ENCODE data around the gene SOX6.

DNA sequence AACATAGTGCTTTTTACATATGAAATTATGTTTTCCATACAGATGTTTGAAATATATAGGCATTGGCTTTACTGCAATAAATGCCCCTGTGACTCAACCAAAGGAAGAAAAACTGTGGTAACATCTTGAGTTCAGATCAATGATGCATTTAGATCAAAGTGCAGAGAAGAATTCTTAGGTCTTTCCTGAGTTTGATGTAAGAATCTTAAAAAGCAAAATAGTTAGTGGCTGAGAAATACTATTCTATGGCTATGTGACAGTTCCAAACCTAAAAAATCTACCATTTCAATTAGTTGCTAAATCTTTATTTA lies 93.7 kb downstream of the SOX6 start:
- TF ChIP-seq TCF7L2 (IDR thresholded peaks at IDR 0.05; ENCODE audit: low read depth, low read length): no peak
- TF ChIP-seq, protein P1, sequence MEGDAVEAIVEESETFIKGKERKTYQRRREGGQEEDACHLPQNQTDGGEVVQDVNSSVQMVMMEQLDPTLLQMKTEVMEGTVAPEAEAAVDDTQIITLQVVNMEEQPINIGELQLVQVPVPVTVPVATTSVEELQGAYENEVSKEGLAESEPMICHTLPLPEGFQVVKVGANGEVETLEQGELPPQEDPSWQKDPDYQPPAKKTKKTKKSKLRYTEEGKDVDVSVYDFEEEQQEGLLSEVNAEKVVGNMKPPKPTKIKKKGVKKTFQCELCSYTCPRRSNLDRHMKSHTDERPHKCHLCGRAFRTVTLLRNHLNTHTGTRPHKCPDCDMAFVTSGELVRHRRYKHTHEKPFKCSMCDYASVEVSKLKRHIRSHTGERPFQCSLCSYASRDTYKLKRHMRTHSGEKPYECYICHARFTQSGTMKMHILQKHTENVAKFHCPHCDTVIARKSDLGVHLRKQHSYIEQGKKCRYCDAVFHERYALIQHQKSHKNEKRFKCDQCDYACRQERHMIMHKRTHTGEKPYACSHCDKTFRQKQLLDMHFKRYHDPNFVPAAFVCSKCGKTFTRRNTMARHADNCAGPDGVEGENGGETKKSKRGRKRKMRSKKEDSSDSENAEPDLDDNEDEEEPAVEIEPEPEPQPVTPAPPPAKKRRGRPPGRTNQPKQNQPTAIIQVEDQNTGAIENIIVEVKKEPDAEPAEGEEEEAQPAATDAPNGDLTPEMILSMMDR (CRISPR knock-in tag; IDR thresholded peaks at IDR 0.05): no peak
- TF ChIP-seq PCBP1 (IDR thresholded peaks at IDR 0.05; ENCODE audit: borderline replicate concordance, low read depth, low read length): no peak
- TF ChIP-seq, protein P2, sequence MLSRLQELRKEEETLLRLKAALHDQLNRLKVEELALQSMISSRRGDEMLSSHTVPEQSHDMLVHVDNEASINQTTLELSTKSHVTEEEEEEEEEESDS (CRISPR knock-in tag; IDR thresholded peaks at IDR 0.05; ENCODE audit: borderline replicate concordance): no peak
- no peak for TF ChIP-seq U2AF1 (optimal IDR thresholded peaks at IDR 0.05; ENCODE audit: low read depth, low read length)
- no peak for TF ChIP-seq ZKSCAN8 (CRISPR knock-in tag; IDR thresholded peaks at IDR 0.05; ENCODE audit: borderline replicate concordance)
- TF ChIP-seq ZNF589 (CRISPR knock-in tag; conservative IDR thresholded peaks at IDR 0.05): no peak
- TF ChIP-seq ZNF562 (CRISPR knock-in tag; IDR thresholded peaks at IDR 0.05; ENCODE audit: borderline replicate concordance): no peak
- TF ChIP-seq, protein P3, sequence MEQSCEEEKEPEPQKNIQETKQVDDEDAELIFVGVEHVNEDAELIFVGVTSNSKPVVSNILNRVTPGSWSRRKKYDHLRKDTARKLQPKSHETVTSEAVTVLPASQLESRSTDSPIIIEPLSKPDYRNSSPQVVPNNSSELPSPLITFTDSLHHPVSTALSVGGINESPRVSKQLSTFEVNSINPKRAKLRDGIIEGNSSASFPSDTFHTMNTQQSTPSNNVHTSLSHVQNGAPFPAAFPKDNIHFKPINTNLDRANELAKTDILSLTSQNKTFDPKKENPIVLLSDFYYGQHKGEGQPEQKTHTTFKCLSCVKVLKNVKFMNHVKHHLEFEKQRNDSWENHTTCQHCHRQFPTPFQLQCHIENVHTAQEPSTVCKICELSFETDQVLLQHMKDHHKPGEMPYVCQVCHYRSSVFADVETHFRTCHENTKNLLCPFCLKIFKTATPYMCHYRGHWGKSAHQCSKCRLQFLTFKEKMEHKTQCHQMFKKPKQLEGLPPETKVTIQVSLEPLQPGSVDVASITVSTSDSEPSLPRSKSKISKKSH (CRISPR knock-in tag; IDR thresholded peaks at IDR 0.05; ENCODE audit: borderline replicate concordance): no peak
- no peak for TF ChIP-seq RAD21 (CRISPR knock-in tag; IDR thresholded peaks at IDR 0.05)
